NCI-H526 (cell line): ENCODE measurements around the gene DES.

Experiments
- DNase-seq, 2 experiments: peaks; one replicate each; lab custom pipeline; 2025; lab: John Stamatoyannopoulos, UW

DES gene

DNA sequence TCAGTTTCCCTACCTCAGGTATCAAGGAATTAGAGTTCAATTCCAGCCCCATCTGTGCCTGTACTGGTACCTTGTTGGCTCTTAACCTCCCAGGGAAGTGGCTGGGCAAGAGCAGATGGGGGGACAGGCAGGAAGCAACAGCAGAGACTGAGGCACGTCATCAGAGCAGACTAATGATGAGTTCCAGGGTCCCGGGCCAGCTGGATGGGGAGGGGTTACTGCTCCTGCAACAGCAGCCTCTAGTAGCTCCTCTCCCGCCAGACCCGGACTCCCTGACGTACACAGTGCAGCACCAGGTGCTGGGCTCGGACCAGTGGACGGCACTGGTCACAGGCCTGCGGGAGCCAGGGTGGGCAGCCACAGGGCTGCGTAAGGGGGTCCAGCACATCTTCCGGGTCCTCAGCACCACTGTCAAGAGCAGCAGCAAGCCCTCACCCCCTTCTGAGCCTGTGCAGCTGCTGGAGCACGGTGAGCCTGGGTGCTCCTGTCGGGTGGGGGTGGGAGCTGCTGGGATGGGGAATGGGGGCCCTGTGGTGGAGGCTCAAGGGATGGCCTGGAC is 54.5 kb downstream of the DES start:
- DNase-seq, result no peak

DNA sequence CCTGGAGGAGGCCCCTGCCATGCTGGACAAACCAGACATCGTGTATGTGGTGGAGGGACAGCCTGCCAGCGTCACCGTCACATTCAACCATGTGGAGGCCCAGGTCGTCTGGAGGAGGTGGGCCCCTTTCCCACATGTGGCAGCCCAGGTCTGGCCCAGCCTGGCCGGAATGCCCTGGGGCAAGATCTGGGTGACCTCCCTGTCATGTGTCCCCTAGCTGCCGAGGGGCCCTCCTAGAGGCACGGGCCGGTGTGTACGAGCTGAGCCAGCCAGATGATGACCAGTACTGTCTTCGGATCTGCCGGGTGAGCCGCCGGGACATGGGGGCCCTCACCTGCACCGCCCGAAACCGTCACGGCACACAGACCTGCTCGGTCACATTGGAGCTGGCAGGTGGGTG is 55.3 kb downstream of the DES start:
- no peak for DNase-seq

DNA sequence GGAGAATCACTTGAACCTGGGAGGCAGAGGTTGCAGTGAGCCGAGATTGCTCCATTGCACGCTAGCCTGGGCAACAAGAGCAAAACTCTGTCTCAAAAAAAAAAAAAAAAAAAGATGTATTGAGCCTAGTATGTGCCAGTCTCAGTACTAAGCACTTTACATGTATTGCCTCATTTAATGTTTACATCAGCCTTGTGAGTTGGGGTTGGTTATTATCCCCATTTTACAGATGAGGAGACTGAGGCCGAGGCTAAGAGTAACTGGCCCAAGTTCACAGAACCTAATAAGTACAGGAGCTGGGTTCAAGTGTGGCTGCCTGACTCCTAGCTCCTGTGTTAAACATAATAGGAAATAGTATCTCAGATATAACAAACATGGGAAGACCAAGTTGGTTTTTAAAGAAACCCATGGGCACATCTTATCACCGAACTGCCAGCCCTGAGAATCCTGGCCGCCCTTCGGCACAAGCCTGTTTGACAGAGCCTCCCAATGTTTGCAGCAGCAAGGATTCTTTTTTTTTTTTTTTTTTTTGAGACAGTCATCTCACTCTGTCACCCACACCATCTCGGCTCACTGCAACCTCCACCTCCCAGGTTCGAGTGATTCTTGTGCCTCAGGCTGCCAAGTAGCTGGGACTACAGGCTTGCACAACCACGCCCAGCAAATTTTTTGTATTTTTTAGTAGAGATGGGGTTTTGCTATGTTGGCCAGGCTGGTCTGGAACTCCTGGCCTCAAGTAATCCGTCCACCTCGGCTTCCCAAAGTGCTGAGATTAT is 56.3 kb downstream of the DES start:
- no peak for DNase-seq

DNA sequence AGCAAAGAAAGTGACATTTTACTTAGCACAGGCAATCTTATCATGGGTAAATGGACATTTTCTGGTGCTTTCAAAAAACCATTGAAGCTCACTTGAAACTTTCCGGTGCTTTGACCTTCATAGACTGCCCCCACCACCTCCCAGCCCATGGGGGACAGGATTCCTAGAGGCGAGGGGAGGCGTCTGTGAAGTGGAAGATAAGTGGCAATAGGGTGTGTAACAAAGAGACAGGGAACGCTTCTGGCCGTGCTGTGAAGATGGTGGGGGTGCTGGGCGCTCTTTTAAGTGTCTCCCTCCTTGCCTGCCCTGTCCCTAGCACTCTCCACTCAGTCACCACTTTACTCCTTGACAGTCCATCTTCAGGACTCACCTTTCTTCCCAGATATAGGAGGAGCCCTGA is 57.1 kb downstream of the DES start:
- no peak for DNase-seq

DNA sequence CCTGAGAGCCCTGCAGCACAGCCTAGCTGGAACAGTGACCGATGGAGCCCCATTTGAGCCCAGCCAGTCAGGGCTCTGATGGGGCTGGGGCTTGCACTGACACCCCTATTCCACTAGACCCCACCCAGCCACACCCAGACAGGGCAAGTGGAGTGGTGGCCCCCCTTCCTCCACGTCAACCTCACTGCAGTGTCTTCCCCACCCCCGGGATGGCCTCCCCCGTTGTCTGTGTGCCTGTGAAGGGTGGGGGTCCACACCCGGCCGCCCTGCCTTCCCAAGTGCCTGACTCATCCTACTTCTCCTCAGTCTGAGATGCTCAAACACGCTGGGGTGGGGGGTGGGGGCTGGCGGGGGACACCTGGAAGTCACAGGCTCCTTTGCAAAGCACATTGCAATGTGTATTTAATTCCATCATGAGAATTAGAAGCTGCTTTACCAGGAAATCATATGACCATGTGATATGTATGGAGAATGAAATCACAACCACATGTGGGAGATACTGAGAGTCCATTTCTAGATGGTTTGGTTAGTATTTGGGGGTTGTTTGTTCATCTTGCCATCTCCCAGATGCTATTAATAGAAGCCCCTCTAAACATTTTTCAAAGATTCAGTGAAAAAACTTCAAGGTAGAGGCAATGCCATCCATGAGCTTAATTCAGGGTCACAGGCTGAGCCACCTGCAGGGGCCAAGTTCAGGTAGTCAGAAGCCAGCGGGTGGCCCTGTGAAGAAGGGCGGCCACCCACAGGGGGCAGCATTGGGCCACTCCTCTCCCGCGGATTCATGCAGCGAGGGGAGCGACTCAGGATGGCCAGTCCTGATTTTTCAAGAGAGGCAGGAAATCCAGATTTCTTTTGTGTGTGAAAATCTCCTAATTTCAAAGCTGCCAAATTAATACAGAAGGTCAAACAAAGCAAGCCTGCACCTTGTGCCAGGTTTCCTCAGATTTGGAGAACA is 57.8 kb downstream of the DES start:
- peak in 1 of 2 experiments; percentile 84 for DNase-seq
